A673 (cell line): ENCODE measurements around the gene LUZP2. TPM values are rescaled to one million over a fixed set of nuclear protein-coding genes. Genes with fewer than 3 reads are reported as not detected.
A peak's percentile ranks its signal among the peaks of the same experiment; 100 is the strongest.

Experiments used
- BruUV-seq: library from RNA; stranded (reverse); fragments of 400-500 nt; replicated peaks from 2 replicates; lab custom pipeline; 2021; lab: Mats Ljungman, UMichigan
- CTCF ChIA-PET: fragments of 300-600 bp; sonication (Branson Sonifier 250); formaldehyde crosslinking; loops from one replicate; lab custom pipeline; 2022; ENCODE audit warnings: antibody characterized with exemption; lab: Charles Lee
- POLR2A ChIA-PET: fragments of 300-600 bp; sonication (Branson Sonifier 250); formaldehyde crosslinking; loops from one replicate; lab custom pipeline; 2022; ENCODE audit warnings: antibody characterized with exemption; ENCODE audit not compliant: low non-redundant PET; lab: Charles Lee
- DNase-seq: peaks from one replicate; pipeline ENCODE4 v3.0.0-alpha.2; 2015; ENCODE audit warnings: low spot score
- H3K27ac ChIP-seq: fragments of 200-600 bp; sonication (generic); 2 replicates; pipeline ENCODE4 v1.5.1; 2016; ENCODE audit warnings: mixed run types, low read depth, mild to moderate bottlenecking, mixed read lengths, antibody characterized with exemption, low read length; ENCODE audit not compliant: poor library complexity, severe bottlenecking
- H3K27me3 ChIP-seq: fragments of 200-600 bp; sonication (generic); replicated peaks from 2 replicates; pipeline ENCODE4 v1.6.1; 2017; ENCODE audit warnings: mixed run types, low read depth, mild to moderate bottlenecking, mixed read lengths, antibody characterized with exemption, low read length; ENCODE audit not compliant: insufficient read depth, poor library complexity
- H3K36me3 ChIP-seq: fragments of 200-600 bp; sonication (generic); 2 replicates; pipeline ENCODE4 v1.6.1; 2016; ENCODE audit warnings: mixed run types, mild to moderate bottlenecking, mixed read lengths, antibody characterized with exemption, low read length; ENCODE audit not compliant: insufficient read depth, poor library complexity, severe bottlenecking
- H3K4me1 ChIP-seq: fragments of 200-600 bp; sonication (generic); 2 replicates; pipeline ENCODE4 v1.6.1; 2017; ENCODE audit warnings: mixed run types, mild to moderate bottlenecking, mixed read lengths, antibody characterized with exemption, low read length; ENCODE audit not compliant: insufficient read depth, poor library complexity, severe bottlenecking
- H3K4me3 ChIP-seq: fragments of 200-600 bp; sonication (generic); 2 replicates; pipeline ENCODE4 v1.5.1; 2016; ENCODE audit warnings: low read depth, mixed run types, mild to moderate bottlenecking, mixed read lengths, low read length; ENCODE audit not compliant: poor library complexity, severe bottlenecking
- H3K9me3 ChIP-seq: fragments of 200-600 bp; sonication (generic); 2 replicates; pipeline ENCODE4 v1.6.1; 2016; ENCODE audit warnings: mixed run types, low read depth, mild to moderate bottlenecking, mixed read lengths, antibody characterized with exemption, low read length; ENCODE audit not compliant: poor library complexity, severe bottlenecking
- EZH2 ChIP-seq: fragments of 200-600 bp; sonication (generic); IDR thresholded peaks from 2 replicates; pipeline ENCODE4 v1.6.1; 2017; ENCODE audit warnings: borderline replicate concordance, low read depth, mild to moderate bottlenecking, mixed read lengths, antibody characterized with exemption, low read length; ENCODE audit not compliant: poor library complexity, severe bottlenecking
- intact Hi-C: fragments of 100-400 bp; cut with micrococcal nuclease; formaldehyde crosslinking; loops from one replicate; pipeline ENCODE4 v1.10.0; 2022; ENCODE audit not compliant: unreplicated experiment
- total RNA-seq: library from RNA; stranded (reverse); gene quantifications from 2 replicates; pipeline ENCODE4 v1.2.3, GENCODE V29; 2021
- TF ChIP-seq, protein P1 (sequence below): fragments of 300-800, 200-600 bp; sonication (generic); conservative IDR thresholded peaks from 2 replicates; pipeline ENCODE4 v1.5.1; 2017; ENCODE audit warnings: low read depth, mild to moderate bottlenecking, antibody characterized with exemption, low read length, moderate library complexity, mixed read lengths

LUZP2 gene
- total RNA-seq, 1 experiment from 2014 or later: 0.15 TPM

DNA sequence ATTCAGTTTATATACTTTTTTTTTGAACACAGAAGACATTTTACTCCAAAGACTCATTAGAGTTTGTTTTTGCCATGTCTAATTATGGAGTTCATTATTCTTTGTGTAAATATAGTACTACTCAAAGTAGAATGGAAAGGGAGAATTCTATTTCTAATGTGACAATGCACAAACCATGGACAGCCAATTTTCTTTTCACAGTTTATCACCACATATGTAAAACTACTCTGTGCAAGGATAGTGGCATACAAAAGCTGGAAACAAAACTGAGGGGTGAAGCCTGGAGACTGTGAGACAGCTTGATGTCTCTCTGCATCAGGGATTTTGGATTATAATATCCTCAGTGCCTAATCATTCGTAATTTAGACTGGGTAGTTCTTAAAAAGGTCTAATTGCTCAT, 75.5 kb downstream of the LUZP2 start:
- intact Hi-C loops: no loop called here
- DNase-seq: no peak

DNA sequence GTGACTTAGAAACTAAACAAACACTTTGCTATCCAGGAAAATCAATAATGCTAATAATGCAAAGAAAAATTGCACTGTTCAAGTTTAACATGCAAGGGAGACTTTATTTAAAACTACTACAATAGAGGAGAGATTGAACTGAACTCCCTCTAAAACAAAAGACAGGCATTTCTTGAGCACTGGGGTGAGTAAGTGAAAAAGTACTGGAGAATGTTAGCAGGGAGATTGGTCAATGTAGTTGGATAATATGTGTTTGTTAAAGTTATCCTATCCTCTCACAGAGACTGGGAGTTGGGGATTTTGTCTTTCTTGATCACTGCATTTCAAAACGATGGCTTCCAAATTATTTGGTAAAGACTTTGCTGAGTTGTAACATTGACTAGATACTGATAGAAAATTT, 77.6 kb downstream of the LUZP2 start:
- TF ChIP-seq EZH2: no peak
- TF ChIP-seq, protein P1, sequence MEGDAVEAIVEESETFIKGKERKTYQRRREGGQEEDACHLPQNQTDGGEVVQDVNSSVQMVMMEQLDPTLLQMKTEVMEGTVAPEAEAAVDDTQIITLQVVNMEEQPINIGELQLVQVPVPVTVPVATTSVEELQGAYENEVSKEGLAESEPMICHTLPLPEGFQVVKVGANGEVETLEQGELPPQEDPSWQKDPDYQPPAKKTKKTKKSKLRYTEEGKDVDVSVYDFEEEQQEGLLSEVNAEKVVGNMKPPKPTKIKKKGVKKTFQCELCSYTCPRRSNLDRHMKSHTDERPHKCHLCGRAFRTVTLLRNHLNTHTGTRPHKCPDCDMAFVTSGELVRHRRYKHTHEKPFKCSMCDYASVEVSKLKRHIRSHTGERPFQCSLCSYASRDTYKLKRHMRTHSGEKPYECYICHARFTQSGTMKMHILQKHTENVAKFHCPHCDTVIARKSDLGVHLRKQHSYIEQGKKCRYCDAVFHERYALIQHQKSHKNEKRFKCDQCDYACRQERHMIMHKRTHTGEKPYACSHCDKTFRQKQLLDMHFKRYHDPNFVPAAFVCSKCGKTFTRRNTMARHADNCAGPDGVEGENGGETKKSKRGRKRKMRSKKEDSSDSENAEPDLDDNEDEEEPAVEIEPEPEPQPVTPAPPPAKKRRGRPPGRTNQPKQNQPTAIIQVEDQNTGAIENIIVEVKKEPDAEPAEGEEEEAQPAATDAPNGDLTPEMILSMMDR: no peak
- H3K27ac ChIP-seq: no peak overlapping the region
- ChIA-PET POLR2A (no interaction called here), CTCF (no interaction called here)
- no TSS peak for BruUV-seq
- H3K36me3 ChIP-seq: no peaks in the 10 kb centered on the region
- peaks cover 4% of the 10 kb centered on the region for H3K4me1 ChIP-seq
- intact Hi-C loops: no loop called here
- DNase-seq: no peak
- no peak overlapping the region for H3K4me3 ChIP-seq
- H3K27me3 ChIP-seq: no peaks in the 10 kb centered on the region
- H3K9me3 ChIP-seq: no peaks in the 10 kb centered on the region

More for the DNA sequence above, 75.5 kb downstream of the LUZP2 start:
- Histone ChIP-seq H3K36me3 (no peaks in the 10 kb centered on the region), H3K9me3 (no peaks in the 10 kb centered on the region), H3K4me3 (no peak overlapping the region), H3K27ac (no peak overlapping the region), H3K27me3 (no peaks in the 10 kb centered on the region), H3K4me1 (peaks cover 4% of the 10 kb centered on the region)
- TF ChIP-seq EZH2: no peak
- TF ChIP-seq, protein P1: no peak
- ChIA-PET POLR2A (no interaction called here), CTCF (no interaction called here)
- BruUV-seq: no TSS peak

DNA sequence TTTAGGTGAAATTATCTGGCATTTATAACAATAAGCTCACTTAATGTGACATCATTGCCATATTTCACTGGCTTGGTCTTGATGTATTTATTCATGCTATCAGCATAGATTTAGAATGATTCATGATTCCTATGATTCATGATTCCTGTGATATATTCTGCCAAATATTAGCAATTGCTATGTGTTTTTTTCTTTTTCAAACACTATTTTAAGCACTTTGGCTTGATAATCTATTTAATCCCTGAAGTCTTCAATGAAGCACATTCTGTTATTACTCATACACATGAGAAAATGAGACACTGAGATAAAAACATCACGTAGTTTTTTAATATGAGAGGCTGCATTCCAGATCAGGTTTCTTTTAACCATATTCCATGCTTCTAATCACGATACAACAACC, 78.5 kb downstream of the LUZP2 start:
- peak; percentile 7 for DNase-seq
- TF ChIP-seq EZH2: no peak
- TF ChIP-seq, protein P1: no peak
- no peak overlapping the region for H3K4me3 ChIP-seq
- intact Hi-C loops: no loop called here
- ChIA-PET POLR2A (no interaction called here), CTCF (no interaction called here)
- no peaks in the 10 kb centered on the region for H3K27me3 ChIP-seq
- no peaks in the 10 kb centered on the region for H3K36me3 ChIP-seq
- no peaks in the 10 kb centered on the region for H3K9me3 ChIP-seq
- no peak overlapping the region for H3K27ac ChIP-seq
- BruUV-seq: no TSS peak
- peaks cover 4% of the 10 kb centered on the region for H3K4me1 ChIP-seq
